HepG2 (cell line): ENCODE data around the gene RASAL3. TPM values are rescaled to one million over a fixed set of nuclear protein-coding genes. Genes with fewer than 3 reads are reported as not detected.

ENCODE experiments used
- ATAC-seq: fragments of 200-7000 bp; cut with Tn5 transposase; 3 replicates; pipeline ENCODE4 v1.9.1; 2020; ENCODE audit warnings: mild to moderate bottlenecking, moderate library complexity
- BruUV-seq: library from RNA; stranded (reverse); fragments of 400-500 nt; replicated peaks from 2 replicates; lab custom pipeline; 2021; lab: Mats Ljungman, UMichigan
- CTCF ChIA-PET: fragments of 300-600 bp; formaldehyde crosslinking; extraction: SDS; loops from one replicate; lab custom pipeline; 2021; ENCODE audit warnings: low total read pairs, inconsistent platforms, low intra/inter-chr PET ratio; lab: Yijun Ruan, JAX
- POLR2A ChIA-PET: fragments of 350-600 bp; sonication (Branson Sonifier 250); formaldehyde crosslinking; loops from one replicate; lab custom pipeline; 2020; ENCODE audit warnings: antibody characterized with exemption, inconsistent platforms; lab: Yijun Ruan, JAX
- DNase-seq: peaks from one replicate; pipeline ENCODE4 v3.0.0-alpha.2; 2015; ENCODE audit warnings: low spot score
- FAIRE-seq: peaks from 3 replicates; lab custom pipeline; 2011; peaks lifted over from hg19 to GRCh38; lab: Jason Lieb, UNC
- H2AFZ ChIP-seq: one replicate; pipeline ENCODE4 v1.6.1; 2011; ENCODE audit warnings: low read length, inconsistent platforms
- H3K27ac ChIP-seq: fragments of 300-600 bp; 3 replicates; pipeline ENCODE4 v1.8.0; 2011; ENCODE audit warnings: mixed run types, mild to moderate bottlenecking, mixed read lengths, low read length, inconsistent platforms; ENCODE audit not compliant: insufficient read depth; ENCODE audit errors: extremely low read length
- H3K27me3 ChIP-seq, 2 experiments: fragments of 200-600 bp in 1 of 2; 2 replicates in 1 of 2; 3 replicates in 1 of 2; pipeline versions ENCODE4 v1.6.0 to v1.8.0; 2011; ENCODE audit warnings: low read length in 2 of 2, mild to moderate bottlenecking in 2 of 2, moderate library complexity in 2 of 2, inconsistent platforms in 1 of 2; ENCODE audit not compliant: insufficient read depth in 2 of 2, control insufficient read depth in 1 of 2
- H3K36me3 ChIP-seq, 2 experiments: fragments of 200-600 bp in 1 of 2; replicated peaks in 1 of 2; 2 replicates in 1 of 2; 3 replicates in 1 of 2; pipeline versions ENCODE4 v1.5.1 to v1.8.0; 2011; ENCODE audit warnings: low read length in 2 of 2, inconsistent platforms in 1 of 2; ENCODE audit not compliant: insufficient read depth in 2 of 2, control insufficient read depth in 1 of 2
- H3K4me1 ChIP-seq: 2 replicates; pipeline ENCODE4 v1.5.1; 2012; ENCODE audit warnings: low read length, inconsistent platforms; ENCODE audit not compliant: insufficient read depth
- H3K4me2 ChIP-seq: 2 replicates; pipeline ENCODE4 v1.6.0; 2011; ENCODE audit warnings: low read depth, low read length, inconsistent platforms
- H3K4me3 ChIP-seq, 3 experiments: fragments of 200-600 bp in 1 of 3; sonication (generic), shearing (Covaris generic) in 1 of 3; replicated peaks in 1 of 3; 2 replicates each; pipeline ENCODE4 v1.5.1; 2011 to 2016; ENCODE audit warnings: low read length in 3 of 3, inconsistent platforms in 2 of 3, low read depth in 2 of 3, mild to moderate bottlenecking in 2 of 3, control low read depth in 1 of 3, mixed read lengths in 1 of 3; ENCODE audit not compliant: insufficient read depth in 1 of 3
- H3K79me2 ChIP-seq: one replicate; pipeline ENCODE4 v1.6.1; 2011; ENCODE audit warnings: low read length, inconsistent platforms; ENCODE audit not compliant: insufficient read depth
- H3K9ac ChIP-seq: 2 replicates; pipeline ENCODE4 v1.6.0; 2011; ENCODE audit warnings: mild to moderate bottlenecking, low read depth, low read length, inconsistent platforms; ENCODE audit not compliant: insufficient read depth
- H3K9me3 ChIP-seq: 2 replicates; pipeline ENCODE4 v1.5.1; 2012; ENCODE audit warnings: mild to moderate bottlenecking, low read length
- H4K20me1 ChIP-seq: 2 replicates; pipeline ENCODE4 v1.6.0; 2011; ENCODE audit warnings: inconsistent platforms, mild to moderate bottlenecking, low read length, moderate library complexity; ENCODE audit not compliant: insufficient read depth
- AGO1 ChIP-seq: fragments of 200-400 bp; formaldehyde crosslinking; IDR thresholded peaks from 2 replicates; pipeline ENCODE4 v1.6.1; 2017; ENCODE audit warnings: mild to moderate bottlenecking, low read depth, low read length, moderate library complexity; ENCODE audit not compliant: poor library complexity, severe bottlenecking
- ARHGAP35 ChIP-seq: sonication (generic); formaldehyde crosslinking; IDR thresholded peaks from 2 replicates; pipeline ENCODE4 v1.9.0; 2022; ENCODE audit warnings: mild to moderate bottlenecking, inconsistent platforms, moderate library complexity, missing genetic modification reagents, borderline replicate concordance
- ATRX ChIP-seq: sonication (generic); formaldehyde crosslinking; IDR thresholded peaks from 2 replicates; pipeline ENCODE4 v1.4.0; 2020; ENCODE audit warnings: missing genetic modification reagents, borderline replicate concordance
- HDAC6 ChIP-seq: fragments of 200-600 bp; sonication (generic); IDR thresholded peaks from 2 replicates; pipeline ENCODE4 v1.7.0; 2017; ENCODE audit warnings: mild to moderate bottlenecking, antibody characterized with exemption, low read length, low read depth
- LBX2 ChIP-seq: sonication (generic); formaldehyde crosslinking; IDR thresholded peaks from 2 replicates; pipeline ENCODE4 v1.5.0; 2020; ENCODE audit warnings: missing genetic modification reagents, mild to moderate bottlenecking, borderline replicate concordance
- MED8 ChIP-seq: sonication (generic); formaldehyde crosslinking; IDR thresholded peaks from 2 replicates; pipeline ENCODE4 v1.8.1; 2023; ENCODE audit warnings: mild to moderate bottlenecking, missing genetic modification reagents; ENCODE audit not compliant: insufficient replicate concordance
- PRDM4 ChIP-seq: sonication (generic); formaldehyde crosslinking; IDR thresholded peaks from 2 replicates; pipeline ENCODE4 v1.9.0; 2021; ENCODE audit warnings: missing genetic modification reagents, borderline replicate concordance
- SMC3 ChIP-seq: IDR thresholded peaks from 2 replicates; pipeline ENCODE4 v1.6.1; 2011; ENCODE audit warnings: low read length, improper control_type of control experiment
- TAF15 ChIP-seq: fragments of 200-400 bp; formaldehyde crosslinking; IDR thresholded peaks from one replicate; pipeline ENCODE4 v1.6.1; 2018; ENCODE audit warnings: mild to moderate bottlenecking, low read depth, low read length; ENCODE audit not compliant: poor library complexity, severe bottlenecking
- ZC3H4 ChIP-seq: sonication (generic); formaldehyde crosslinking; IDR thresholded peaks from 2 replicates; pipeline ENCODE4 v1.4.0; 2020; ENCODE audit warnings: missing genetic modification reagents, borderline replicate concordance
- ZFP90 ChIP-seq: sonication (generic); formaldehyde crosslinking; IDR thresholded peaks from 2 replicates; pipeline ENCODE4 v1.8.0; 2022; ENCODE audit warnings: missing genetic modification reagents, mild to moderate bottlenecking, inconsistent platforms, borderline replicate concordance
- ZNF10 ChIP-seq: sonication (generic); formaldehyde crosslinking; IDR thresholded peaks from 2 replicates; pipeline ENCODE4 v1.4.0; 2020; ENCODE audit warnings: mild to moderate bottlenecking, low read depth, missing genetic modification reagents, borderline replicate concordance
- ZNF253 ChIP-seq: sonication (generic); formaldehyde crosslinking; IDR thresholded peaks from 2 replicates; pipeline ENCODE4 v1.8.0; 2022; ENCODE audit warnings: mild to moderate bottlenecking, missing genetic modification reagents, borderline replicate concordance
- ZNF260 ChIP-seq: sonication (generic); formaldehyde crosslinking; IDR thresholded peaks from 2 replicates; pipeline ENCODE4 v1.4.0; 2020; ENCODE audit warnings: missing genetic modification reagents, low read depth, mild to moderate bottlenecking, borderline replicate concordance
- ZNF350 ChIP-seq: sonication (generic); formaldehyde crosslinking; IDR thresholded peaks from 2 replicates; pipeline ENCODE4 v1.4.0; 2020; ENCODE audit warnings: mild to moderate bottlenecking, low read depth, missing genetic modification reagents, borderline replicate concordance
- ZNF550 ChIP-seq: sonication (generic); formaldehyde crosslinking; IDR thresholded peaks from 2 replicates; pipeline ENCODE4 v1.4.0; 2020; ENCODE audit warnings: mild to moderate bottlenecking, missing genetic modification reagents, borderline replicate concordance
- ZNF569 ChIP-seq: sonication (generic); formaldehyde crosslinking; IDR thresholded peaks from 2 replicates; pipeline ENCODE4 v1.5.0; 2020; ENCODE audit warnings: mild to moderate bottlenecking, missing genetic modification reagents, moderate library complexity, borderline replicate concordance
- ZSCAN21 ChIP-seq: sonication (generic); formaldehyde crosslinking; IDR thresholded peaks from 2 replicates; pipeline ENCODE4 v1.8.0; 2022; ENCODE audit warnings: mild to moderate bottlenecking, missing genetic modification reagents, moderate library complexity, borderline replicate concordance
- ZSCAN9 ChIP-seq: IDR thresholded peaks from 2 replicates; pipeline ENCODE4 v1.6.1; 2016; ENCODE audit warnings: borderline replicate concordance
- WGBS: methylation state at CpG from one replicate; pipeline ENCODE4 v1.1.6; 2017; ENCODE audit warnings: low lambda C conversion rate; 5-methylcytosine and 5-hydroxymethylcytosine counted together
- in situ Hi-C: cut with HindIII; loops from 2 replicates; pipeline ENCODE4 v1.10.0; 2017; ENCODE audit warnings: low pct_unique_long_range_greater_than_20kb; ENCODE audit not compliant: extremely low pct_ligation_motif_present
- intact Hi-C: fragments of 100-400 bp; cut with micrococcal nuclease; formaldehyde crosslinking; loops from one replicate; pipeline ENCODE4 v1.10.0; 2022; ENCODE audit not compliant: unreplicated experiment
- polyA plus RNA-seq, 8 experiments: library from polyadenylated mRNA; depleted of rRNA in 3 of 8; stranded (reverse) in 7 of 8; unstranded in 1 of 8; fragments of >200 nt; fragmentation: Illumina TruSeq in 4 of 8; extraction: Trizol in 4 of 8; gene quantifications; 2 replicates each; pipeline versions ENCODE4 v1.2.1 to v1.2.3, GENCODE V29; 2011 to 2016; ENCODE audit warnings: low read depth in 4 of 8, missing spikeins in 1 of 8, mixed read lengths in 1 of 8; ENCODE audit not compliant: insufficient read depth in 1 of 8
- total RNA-seq, 5 experiments: library from RNA; depleted of rRNA; stranded (reverse); fragments of >200 nt; fragmentation: Illumina TruSeq; extraction: Trizol; gene quantifications; 2 replicates each; pipeline ENCODE4 v1.2.3, GENCODE V29; 2016; ENCODE audit warnings: low read depth in 1 of 5

The RASAL3 gene
- total and polyA plus RNA-seq, 2 of the 13 experiments (the other 11 are each of a cell fraction or from before 2014, with no cell fraction given): not detected

DNA sequence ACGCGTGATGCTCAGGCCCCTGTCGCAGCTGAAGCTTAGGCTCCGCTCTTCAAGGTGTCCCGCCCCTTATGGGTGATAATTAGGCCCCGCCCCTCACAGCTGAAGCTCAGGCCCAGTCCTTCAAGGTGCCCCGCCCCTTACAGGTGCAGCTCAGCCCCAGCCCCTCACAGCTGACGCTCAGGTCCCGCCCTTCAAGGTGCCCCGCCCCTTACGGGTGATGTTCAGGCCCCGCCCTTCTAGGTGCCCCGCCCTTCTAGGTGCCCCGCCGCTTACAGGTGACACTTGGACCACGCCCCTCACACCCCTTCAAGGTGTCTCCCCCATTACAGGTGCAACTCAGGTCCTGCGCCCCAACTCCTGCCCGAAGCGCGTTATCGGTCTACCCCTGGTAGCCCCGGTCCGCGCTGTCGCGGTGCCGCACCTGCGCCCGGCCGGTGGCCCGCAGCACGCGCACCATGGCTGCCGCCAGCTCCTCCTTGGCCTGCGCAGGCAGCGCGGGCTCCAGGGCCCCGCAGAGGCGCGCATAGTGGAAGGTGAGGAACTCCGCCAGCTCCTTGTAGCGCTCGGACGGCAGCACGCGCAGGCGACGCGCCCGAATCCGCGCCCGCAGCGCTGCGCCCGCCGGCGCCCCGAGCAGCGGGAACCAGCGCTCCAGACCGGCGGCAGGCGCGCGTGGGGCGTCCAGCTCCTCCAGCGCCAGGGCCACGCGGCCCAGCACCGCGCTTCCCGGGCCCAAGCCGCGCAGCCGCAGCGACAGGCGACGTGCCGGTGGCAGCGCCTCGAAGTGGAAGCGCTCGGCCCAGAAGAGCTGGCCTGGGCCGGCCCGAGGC is 7.3 kb downstream of the RASAL3 start:
- no peaks in the 10 kb centered on the region for H3K9me3 ChIP-seq
- no peak overlapping the region for H3K4me3 ChIP-seq
- no peak overlapping the region for H2AFZ ChIP-seq
- H3K27ac ChIP-seq: no peak overlapping the region
- ATAC-seq: no peak
- H3K4me1 ChIP-seq: peaks cover 15% of the 10 kb centered on the region
- no peak overlapping the region for H3K4me2 ChIP-seq
- H3K9ac ChIP-seq: no peak overlapping the region
- in situ Hi-C loops (no loop called here), intact Hi-C loops (no loop called here)
- TF ChIP-seq AGO1: no peak
- TF ChIP-seq TAF15: no peak
- no peak for TF ChIP-seq ZNF253 (CRISPR knock-in tag)
- no peak for TF ChIP-seq ZSCAN21
- no peak for TF ChIP-seq ZNF350
- no peak for TF ChIP-seq ZNF10 (CRISPR knock-in tag)
- no peak for TF ChIP-seq PRDM4 (CRISPR knock-in tag)
- no peak for TF ChIP-seq ZNF569 (CRISPR knock-in tag)
- no peak for TF ChIP-seq SMC3
- TF ChIP-seq ZNF260 (CRISPR knock-in tag): no peak
- TF ChIP-seq LBX2 (CRISPR knock-in tag): no peak
- TF ChIP-seq MED8 (CRISPR knock-in tag): no peak
- TF ChIP-seq HDAC6: no peak
- TF ChIP-seq ZC3H4 (CRISPR knock-in tag): no peak
- TF ChIP-seq ATRX (CRISPR knock-in tag): no peak
- no peak for TF ChIP-seq ZFP90 (CRISPR knock-in tag)
- TF ChIP-seq ARHGAP35: no peak
- no peak for TF ChIP-seq ZNF550 (CRISPR knock-in tag)
- no peak for TF ChIP-seq ZSCAN9
- H3K36me3 ChIP-seq: no peaks in the 10 kb centered on the region
- DNase-seq: no peak
- H3K79me2 ChIP-seq: no peaks in the 10 kb centered on the region
- POLR2A ChIA-PET: no interaction called here
- CTCF ChIA-PET: no interaction called here
- no peak for FAIRE-seq
- WGBS: 70% methylated on average over 39 of the region's 86 CpGs
- no peaks in the 10 kb centered on the region; a peak in 1 of 5 replicates for H3K27me3 ChIP-seq
- BruUV-seq: no TSS peak
- no peaks in the 10 kb centered on the region for H4K20me1 ChIP-seq
